GM13976 (cell line): Measurements from ENCODE around the gene ADGRA1.

ENCODE experiments used
- DNase-seq: peaks from one replicate; pipeline ENCODE4 v3.0.0; 2012; ENCODE audit warnings: low spot score
- CTCF ChIP-seq: IDR thresholded peaks from 2 replicates; pipeline ENCODE4 v1.5.1; 2012; ENCODE audit warnings: borderline replicate concordance, mild to moderate bottlenecking; ENCODE audit not compliant: insufficient read depth; ENCODE audit errors: extremely low read depth, missing control alignments, control extremely low read depth
- in situ Hi-C: fragments of 300-500 bp; cut with MboI; formaldehyde crosslinking; loops from one replicate; pipeline ENCODE4 v1.12.0; 2022; ENCODE audit warnings: low sequenced_read_pairs, mixed read lengths, inconsistent platforms; ENCODE audit not compliant: unreplicated experiment

ADGRA1 gene

GRCh38 chr10:133117688-133118071, 30.0 kb downstream of the ADGRA1 start:
- no peak for DNase-seq
- in situ Hi-C loops = no loop called here
- TF ChIP-seq CTCF = no peak

- DNase-seq = no peak
- in situ Hi-C loops = no loop called here
- no peak for TF ChIP-seq CTCF
These were observed 33.8 kb downstream of the ADGRA1 start for GRCh38 chr10:133121479-133121878.

- no peak for DNase-seq
- in situ Hi-C loops = no loop called here
- TF ChIP-seq CTCF = no peak
These were observed 34.6 kb downstream of the ADGRA1 start for GRCh38 chr10:133122171-133122935.

- no peak for DNase-seq
- in situ Hi-C loops = no loop called here
- no peak for TF ChIP-seq CTCF
These were observed 35.5 kb downstream of the ADGRA1 start for GRCh38 chr10:133123050-133123745.

- DNase-seq = no peak
- no peak for TF ChIP-seq CTCF
- in situ Hi-C loops = no loop called here
These were observed 36.1 kb downstream of the ADGRA1 start for GRCh38 chr10:133123746-133124356.

GRCh38 chr10:133124357-133125211, 36.9 kb downstream of the ADGRA1 start:
- in situ Hi-C loops = no loop called here
- peak; percentile 14 for TF ChIP-seq CTCF
- DNase-seq = no peak
